ENCODE data around the gene HOXD13.

DNA sequence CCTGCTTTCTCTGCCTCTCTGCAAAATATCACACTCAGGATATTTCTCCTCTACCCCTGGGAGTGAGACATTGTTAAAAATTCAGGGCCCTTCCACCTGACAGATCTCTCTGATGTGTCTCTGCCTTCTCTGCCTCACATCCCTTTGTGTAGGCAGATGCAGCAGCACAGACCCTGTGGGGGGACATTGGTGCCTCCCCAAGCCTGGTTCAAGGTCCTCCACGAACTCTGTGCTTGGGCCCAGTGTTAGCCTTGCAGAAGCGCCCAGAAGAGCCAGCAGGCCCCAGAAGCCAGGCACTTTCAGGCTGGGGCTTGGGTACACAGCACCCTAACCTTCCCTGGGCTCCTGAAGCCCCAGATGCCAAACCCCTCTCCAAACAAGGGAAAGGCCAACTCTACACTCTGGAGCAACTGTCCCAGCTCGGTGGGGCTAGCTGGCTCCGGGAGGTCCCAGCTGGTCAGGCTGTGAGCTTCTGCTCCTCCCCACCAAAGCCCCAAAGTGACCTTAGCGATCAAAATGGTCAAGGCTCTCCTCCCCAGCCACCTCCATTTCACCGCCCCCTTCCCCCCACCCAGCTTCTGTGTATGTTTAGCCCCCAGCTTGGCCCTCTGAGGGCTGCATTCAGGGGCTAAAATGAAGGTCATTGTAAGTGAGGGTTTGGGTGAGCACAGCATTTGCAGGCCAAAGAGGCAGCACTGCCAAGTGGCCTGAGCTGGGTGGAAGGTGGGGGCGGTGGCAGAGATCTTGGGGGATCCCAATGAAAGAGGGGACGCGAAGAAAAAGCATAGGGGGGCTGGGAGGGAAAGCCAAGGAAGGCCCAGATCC, 32.6 kb downstream of the HOXD13 start:
- TF ChIP-seq, protein P1, sequence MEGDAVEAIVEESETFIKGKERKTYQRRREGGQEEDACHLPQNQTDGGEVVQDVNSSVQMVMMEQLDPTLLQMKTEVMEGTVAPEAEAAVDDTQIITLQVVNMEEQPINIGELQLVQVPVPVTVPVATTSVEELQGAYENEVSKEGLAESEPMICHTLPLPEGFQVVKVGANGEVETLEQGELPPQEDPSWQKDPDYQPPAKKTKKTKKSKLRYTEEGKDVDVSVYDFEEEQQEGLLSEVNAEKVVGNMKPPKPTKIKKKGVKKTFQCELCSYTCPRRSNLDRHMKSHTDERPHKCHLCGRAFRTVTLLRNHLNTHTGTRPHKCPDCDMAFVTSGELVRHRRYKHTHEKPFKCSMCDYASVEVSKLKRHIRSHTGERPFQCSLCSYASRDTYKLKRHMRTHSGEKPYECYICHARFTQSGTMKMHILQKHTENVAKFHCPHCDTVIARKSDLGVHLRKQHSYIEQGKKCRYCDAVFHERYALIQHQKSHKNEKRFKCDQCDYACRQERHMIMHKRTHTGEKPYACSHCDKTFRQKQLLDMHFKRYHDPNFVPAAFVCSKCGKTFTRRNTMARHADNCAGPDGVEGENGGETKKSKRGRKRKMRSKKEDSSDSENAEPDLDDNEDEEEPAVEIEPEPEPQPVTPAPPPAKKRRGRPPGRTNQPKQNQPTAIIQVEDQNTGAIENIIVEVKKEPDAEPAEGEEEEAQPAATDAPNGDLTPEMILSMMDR (IDR thresholded peaks at IDR 0.05), result no peak
- no peak for TF ChIP-seq POLR2A (IDR thresholded peaks at IDR 0.05)

Data from thyroid gland (tissue), 4 donors.